GM21737 (cell line): Measurements from ENCODE around the gene INTS11.

ENCODE experiments used
- ATAC-seq: cut with Tn5 transposase; IDR thresholded peaks from one replicate; pipeline ENCODE4 v1.9.1; 2021; ENCODE audit warnings: mild to moderate bottlenecking, moderate library complexity; ENCODE audit not compliant: unreplicated experiment

Gene INTS11

GRCh38 chr1:1345384-1345783, 20.9 kb upstream of the INTS11 start:
- ATAC-seq, result no peak

GRCh38 chr1:1344655-1345361, 20.3 kb upstream of the INTS11 start:
- no peak for ATAC-seq

GRCh38 chr1:1343811-1344421, 19.5 kb upstream of the INTS11 start:
- ATAC-seq, result no peak

GRCh38 chr1:1342584-1343115, 18.2 kb upstream of the INTS11 start:
- ATAC-seq, result no peak

GRCh38 chr1:1342061-1342562, 17.7 kb upstream of the INTS11 start:
- no peak for ATAC-seq

GRCh38 chr1:1341549-1342021, 17.1 kb upstream of the INTS11 start:
- ATAC-seq, result no peak

- ATAC-seq, result no peak
These were observed 16.5 kb upstream of the INTS11 start for GRCh38 chr1:1340791-1341548.

GRCh38 chr1:1340185-1340584, 15.7 kb upstream of the INTS11 start:
- ATAC-seq, result no peak

GRCh38 chr1:1338278-1338677, 13.8 kb upstream of the INTS11 start:
- ATAC-seq, result no peak

GRCh38 chr1:1337793-1338147, 13.3 kb upstream of the INTS11 start:
- ATAC-seq, result no peak

- ATAC-seq, result no peak
These were observed 12.7 kb upstream of the INTS11 start for GRCh38 chr1:1336931-1337792.

- ATAC-seq, result no peak
These were observed 12.0 kb upstream of the INTS11 start for GRCh38 chr1:1336446-1336845.

GRCh38 chr1:1335792-1336248, 11.4 kb upstream of the INTS11 start:
- no peak for ATAC-seq

- no peak for ATAC-seq
These were observed 10.8 kb upstream of the INTS11 start for GRCh38 chr1:1335283-1335682.

- ATAC-seq, result no peak
These were observed 10.4 kb upstream of the INTS11 start for GRCh38 chr1:1334835-1335234.

- no peak for ATAC-seq
These were observed 9.2 kb upstream of the INTS11 start for GRCh38 chr1:1333551-1334241.

GRCh38 chr1:1332774-1333480, 8.5 kb upstream of the INTS11 start:
- no peak for ATAC-seq

GRCh38 chr1:1332031-1332755, 7.7 kb upstream of the INTS11 start:
- ATAC-seq, result no peak
